HG03571 (cell line): Measurements from ENCODE around the gene BTD.
A peak's percentile ranks its signal among the peaks of the same experiment; 100 is the strongest.
"Not testable (repeated sequence)": the region's sequence is repeated elsewhere in the genome, so short reads cannot be mapped to it uniquely, and the experiment has no call there.

ENCODE experiments used
- ATAC-seq: cut with Tn5 transposase; IDR thresholded peaks from one replicate; pipeline ENCODE4 v1.9.1; 2021; ENCODE audit not compliant: unreplicated experiment

The BTD gene

GRCh38 chr3:15602146-15602536, 596 bp downstream of the BTD start:
- ATAC-seq: peak; percentile 13

DNA sequence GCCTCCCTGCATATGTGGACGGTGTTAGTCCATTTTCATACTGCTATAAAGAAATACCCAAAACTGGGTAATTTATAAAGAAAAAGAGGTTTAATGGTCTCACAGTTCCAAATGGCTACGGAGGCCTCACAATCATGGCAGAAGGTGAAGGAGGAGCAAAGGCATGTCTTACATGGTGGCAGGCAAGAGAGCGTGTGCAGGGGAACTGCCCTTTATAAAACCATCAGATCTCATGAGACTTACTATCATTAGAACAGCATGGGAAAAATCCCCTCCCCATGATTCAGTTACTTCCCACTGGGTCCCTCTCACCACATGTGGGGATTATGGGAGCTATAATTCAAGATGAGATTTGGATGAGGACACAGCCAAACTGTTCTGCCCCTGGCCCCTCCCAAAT, 1.3 kb downstream of the BTD start:
- ATAC-seq: not testable (repeated sequence)

DNA sequence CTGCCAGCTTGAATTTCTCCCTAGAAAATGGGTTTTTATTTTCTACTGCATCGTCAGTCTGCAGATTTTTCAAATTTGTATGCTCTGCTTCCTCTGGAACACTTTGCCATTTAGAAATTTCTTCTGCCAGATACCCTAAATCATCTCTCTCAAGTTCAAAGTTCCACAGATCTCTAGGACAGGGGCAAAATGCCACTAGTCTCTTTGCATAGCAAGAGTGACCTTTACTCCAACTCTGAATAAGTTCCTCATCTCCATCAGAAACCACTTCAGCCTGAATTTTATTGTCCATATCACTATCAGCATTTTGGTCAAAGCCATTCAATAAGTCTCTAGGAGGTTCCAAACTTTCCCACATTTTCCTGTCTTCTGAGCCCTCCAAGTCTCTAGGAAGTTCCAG, 3.0 kb downstream of the BTD start:
- not testable (repeated sequence) for ATAC-seq

GRCh38 chr3:15606434-15606891, 4.9 kb downstream of the BTD start:
- ATAC-seq: no peak

DNA sequence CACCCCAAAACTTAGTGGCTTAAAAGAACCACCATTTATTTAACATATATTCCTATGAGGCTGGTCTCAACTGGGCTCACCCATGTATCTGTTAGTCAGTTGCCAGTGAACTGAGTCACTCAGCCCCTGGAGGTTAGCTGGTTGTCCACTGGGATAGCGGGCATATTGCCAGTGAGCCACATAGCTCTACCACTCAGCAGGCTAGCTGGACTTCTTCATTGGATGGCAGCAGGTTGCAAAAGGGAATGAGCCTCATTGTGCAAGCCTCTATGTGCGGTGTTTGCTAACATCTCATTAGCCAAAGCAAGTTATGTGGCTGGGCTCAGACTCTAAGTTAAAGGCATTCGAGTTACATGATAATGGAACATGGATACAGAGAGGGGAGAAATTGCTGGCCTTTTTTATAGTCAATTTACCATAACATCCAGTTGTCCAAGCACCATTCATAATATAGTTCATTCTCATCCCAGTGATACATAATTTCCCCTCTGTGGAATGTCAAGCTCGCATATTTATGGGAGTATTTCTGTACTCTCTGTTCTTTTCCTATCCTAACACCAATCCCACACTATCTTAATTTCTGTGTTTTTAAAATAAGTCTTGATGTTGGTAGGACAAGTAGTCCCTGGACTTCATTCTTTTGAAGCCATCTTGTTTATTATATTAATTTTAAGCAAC, 8.7 kb downstream of the BTD start:
- ATAC-seq: no peak

- no peak for ATAC-seq
Observed at GRCh38 chr3:15611018-15611417, 9.5 kb downstream of the BTD start.

GRCh38 chr3:15612001-15612400, 10.5 kb downstream of the BTD start:
- no peak for ATAC-seq

GRCh38 chr3:15614958-15615357, 13.4 kb downstream of the BTD start:
- no peak for ATAC-seq

GRCh38 chr3:15616053-15616452, 14.5 kb downstream of the BTD start:
- no peak for ATAC-seq

- not testable (repeated sequence) for ATAC-seq
Observed at GRCh38 chr3:15619659-15620464, 18.3 kb downstream of the BTD start.

DNA sequence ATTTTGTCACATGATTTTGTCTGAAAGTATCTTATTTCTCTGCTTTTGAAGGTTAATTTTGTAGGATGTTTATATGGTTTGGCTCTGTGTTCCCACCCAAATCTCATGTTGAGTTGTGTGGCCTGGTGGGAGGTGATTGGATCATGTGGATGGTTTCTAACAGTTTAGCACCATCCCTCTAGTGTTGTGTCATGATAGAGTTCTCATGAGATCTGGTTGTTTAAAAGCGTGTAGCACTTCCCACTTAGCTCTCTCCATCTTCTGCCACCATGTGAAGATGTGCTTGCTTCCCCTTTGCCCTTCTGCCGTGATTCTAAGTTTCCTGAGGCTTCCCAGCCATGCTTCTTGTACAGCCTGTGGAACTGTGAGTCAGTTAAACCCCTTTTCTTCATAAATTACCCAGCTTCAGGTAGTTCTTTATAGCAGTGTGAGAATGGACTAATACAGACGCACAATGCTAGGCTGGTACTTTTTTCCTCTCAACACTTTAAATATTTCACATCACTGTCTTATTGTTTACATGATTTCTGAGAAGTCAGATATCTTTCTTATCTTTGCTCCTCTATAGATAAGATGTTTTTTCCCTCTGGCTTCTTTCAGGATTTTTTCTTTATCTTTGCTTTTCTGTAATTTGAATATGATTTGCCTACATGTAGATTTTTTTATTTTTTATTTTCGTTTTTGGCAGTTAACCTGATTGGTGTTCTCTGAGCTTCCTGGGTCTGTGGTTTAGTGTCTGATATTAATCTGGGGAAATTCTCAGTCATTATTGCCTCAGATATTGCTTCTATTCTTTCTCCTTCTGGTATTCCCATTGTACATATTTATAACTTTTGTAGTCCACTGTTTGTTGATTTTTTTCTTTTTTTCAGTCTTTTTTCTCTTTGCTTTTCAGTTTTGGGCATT, 22.2 kb downstream of the BTD start:
- ATAC-seq: no peak

DNA sequence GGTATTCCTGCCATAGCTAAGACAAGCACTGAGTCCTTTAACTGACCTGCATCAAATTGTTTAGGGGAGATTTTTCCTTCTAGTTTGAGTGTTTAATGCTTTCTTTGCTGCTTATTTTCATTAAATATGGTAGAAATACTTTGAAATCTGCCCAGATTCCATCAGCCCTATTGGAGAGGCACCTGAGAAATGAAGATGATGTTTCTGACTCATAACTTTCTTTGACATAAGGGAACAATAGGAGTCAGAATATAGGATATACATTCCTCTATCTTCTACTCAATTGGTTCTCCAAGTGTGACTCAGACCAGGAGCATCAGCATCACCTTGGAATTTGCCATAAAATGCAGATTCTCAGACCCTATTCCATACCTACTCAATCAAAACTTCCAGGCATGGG, 27.4 kb downstream of the BTD start:
- ATAC-seq: no peak

GRCh38 chr3:15629860-15630597, 28.5 kb downstream of the BTD start:
- ATAC-seq: peak; percentile 92

- peak; percentile 23 for ATAC-seq
Observed at GRCh38 chr3:15630646-15631350, 29.3 kb downstream of the BTD start.

- no peak for ATAC-seq
Observed at GRCh38 chr3:15631426-15632211, 30.1 kb downstream of the BTD start.

GRCh38 chr3:15632212-15632580, 30.7 kb downstream of the BTD start:
- ATAC-seq: no peak

DNA sequence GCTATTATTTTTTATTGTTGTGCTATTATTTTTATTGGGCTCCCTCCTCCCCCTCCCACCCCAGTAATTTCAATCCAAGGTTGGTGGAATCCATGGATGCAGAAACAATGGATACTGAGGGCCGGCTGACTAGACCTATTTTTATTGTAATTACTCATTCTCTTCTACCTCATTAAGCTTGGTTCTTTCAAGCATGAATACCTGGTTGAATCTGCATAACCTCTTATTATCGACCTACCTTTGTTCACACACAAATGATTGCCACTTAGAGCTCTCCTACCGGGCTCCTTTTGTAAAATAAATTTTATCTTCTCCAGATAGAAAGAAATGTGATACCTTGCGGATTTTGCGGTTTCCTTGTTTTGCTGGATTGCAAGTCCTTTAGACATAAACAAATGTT, 31.6 kb downstream of the BTD start:
- no peak for ATAC-seq

DNA sequence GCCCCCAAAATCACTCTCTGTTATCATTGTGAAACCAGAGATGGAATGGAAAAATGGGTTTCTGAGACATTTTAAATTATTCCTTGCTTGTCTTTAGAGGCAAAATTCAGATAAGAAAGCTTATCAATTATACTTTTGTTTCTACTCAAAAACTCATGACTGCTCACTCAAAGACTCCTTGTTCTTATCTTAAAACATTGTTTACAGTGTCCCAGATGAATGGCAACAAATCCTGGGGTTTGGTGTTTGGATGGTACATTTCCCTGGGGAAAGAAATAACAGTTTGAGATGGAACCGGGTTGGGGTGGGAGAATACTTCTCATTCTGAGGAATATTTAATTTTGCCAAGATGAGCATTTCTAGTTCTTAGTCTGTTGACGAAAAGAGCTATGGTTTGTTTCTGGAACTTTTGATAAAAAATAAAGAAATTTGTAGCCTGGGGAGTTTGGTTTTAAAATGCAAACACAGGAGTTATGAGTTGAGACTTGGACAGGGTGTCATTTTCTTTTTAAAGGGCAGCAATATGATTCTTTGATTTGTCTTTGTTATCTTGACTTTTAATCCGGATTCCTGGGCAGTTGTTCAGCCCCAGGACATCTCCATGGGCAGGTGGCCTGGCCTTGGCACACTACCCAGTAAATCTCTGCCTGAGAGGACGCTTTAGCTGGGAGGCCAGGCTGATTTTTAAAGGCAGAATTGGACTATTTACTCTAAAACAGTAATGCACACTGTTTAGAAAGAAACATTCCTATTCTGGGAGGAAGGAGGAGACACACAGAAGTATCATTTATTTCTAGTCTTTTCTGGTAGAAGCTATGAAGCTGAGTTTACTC, 32.4 kb downstream of the BTD start:
- ATAC-seq: no peak
